HEK293 (cell line): ENCODE measurements around the gene CNMD.

ENCODE experiments used
- CTCF ChIA-PET: fragments of 350-600 bp; formaldehyde crosslinking; extraction: SDS; loops from one replicate; lab custom pipeline; 2021; ENCODE audit warnings: antibody characterized with exemption; lab: Yijun Ruan, JAX
- POLR2A ChIA-PET: fragments of 300-600 bp; formaldehyde crosslinking; extraction: SDS; loops from one replicate; lab custom pipeline; 2020; ENCODE audit warnings: antibody characterized with exemption, inconsistent platforms; lab: Yijun Ruan, JAX
- H3K27ac ChIP-seq: fragments of 200-500 bp; sonication (Bioruptor generic); 2 replicates; pipeline ENCODE4 v1.5.1; 2014; ENCODE audit warnings: low read depth, low read length, control low read depth, inconsistent platforms; ENCODE audit errors: extremely low read depth
- H3K36me3 ChIP-seq, 2 experiments: fragments of 200-500 bp in 1 of 2; sonication (Bioruptor generic) in 1 of 2; 1 replicate in 1 of 2; 2 replicates in 1 of 2; pipeline ENCODE4 v1.5.1; 2014 to 2017; ENCODE audit warnings: inconsistent platforms in 2 of 2, low read length in 2 of 2; ENCODE audit not compliant: control insufficient read depth in 2 of 2, insufficient read depth in 1 of 2
- H3K4me1 ChIP-seq: fragments of 200-500 bp; sonication (Bioruptor generic); 2 replicates; pipeline ENCODE4 v1.5.1; 2014; ENCODE audit warnings: mild to moderate bottlenecking, low read length, inconsistent platforms; ENCODE audit not compliant: control insufficient read depth, insufficient read depth
- H3K4me3 ChIP-seq: 2 replicates; pipeline ENCODE4 v1.5.1; 2011; ENCODE audit warnings: low read depth, mild to moderate bottlenecking, control low read depth, low read length, moderate library complexity
- H3K9me3 ChIP-seq: fragments of 200-500 bp; sonication (Bioruptor generic); 2 replicates; pipeline ENCODE4 v1.5.1; 2014; ENCODE audit warnings: low read depth, low read length, inconsistent platforms; ENCODE audit not compliant: control insufficient read depth, insufficient read depth
- ATF2 ChIP-seq: fragments of 450-650 bp; formaldehyde crosslinking; IDR thresholded peaks from 2 replicates; pipeline ENCODE4 v1.5.1; 2016; ENCODE audit warnings: missing biosample characterization, missing genetic modification characterization, low read depth
- BCL6B ChIP-seq: fragments of 450-650 bp; formaldehyde crosslinking; IDR thresholded peaks from 2 replicates; pipeline ENCODE4 v1.5.1; 2017; ENCODE audit warnings: missing biosample characterization, missing genetic modification characterization
- CTCF ChIP-seq: fragments of 450-650 bp; formaldehyde crosslinking; IDR thresholded peaks from 2 replicates; pipeline ENCODE4 v1.5.1; 2016; ENCODE audit warnings: missing biosample characterization, missing genetic modification characterization
- FEZF1 ChIP-seq: fragments of 450-650 bp; formaldehyde crosslinking; IDR thresholded peaks from 2 replicates; pipeline ENCODE4 v1.5.1; 2016; ENCODE audit warnings: missing biosample characterization, missing genetic modification characterization
- GFI1B ChIP-seq: fragments of 450-650 bp; formaldehyde crosslinking; IDR thresholded peaks from 2 replicates; pipeline ENCODE4 v1.5.1; 2016; ENCODE audit warnings: missing biosample characterization, missing genetic modification characterization
- HIC1 ChIP-seq: fragments of 450-650 bp; formaldehyde crosslinking; IDR thresholded peaks from 2 replicates; pipeline ENCODE4 v1.5.1; 2016; ENCODE audit warnings: missing biosample characterization, missing genetic modification characterization
- RBAK ChIP-seq: fragments of 450-650 bp; formaldehyde crosslinking; IDR thresholded peaks from 2 replicates; pipeline ENCODE4 v1.5.1; 2016; ENCODE audit warnings: missing biosample characterization, missing genetic modification characterization
- SCRT1 ChIP-seq: fragments of 450-650 bp; formaldehyde crosslinking; IDR thresholded peaks from 2 replicates; pipeline ENCODE4 v1.5.1; 2016; ENCODE audit warnings: missing biosample characterization, missing genetic modification characterization, borderline replicate concordance
- ZBTB7A ChIP-seq: fragments of 450-650 bp; formaldehyde crosslinking; IDR thresholded peaks from 2 replicates; pipeline ENCODE4 v1.5.1; 2016; ENCODE audit warnings: low read depth, missing biosample characterization, missing genetic modification characterization
- ZNF146 ChIP-seq: fragments of 450-650 bp; formaldehyde crosslinking; IDR thresholded peaks from 2 replicates; pipeline ENCODE4 v1.5.1; 2016; ENCODE audit warnings: missing biosample characterization, missing genetic modification characterization
- ZNF211 ChIP-seq: fragments of 450-650 bp; formaldehyde crosslinking; IDR thresholded peaks from 2 replicates; pipeline ENCODE4 v1.5.1; 2016; ENCODE audit warnings: low read depth, missing biosample characterization, missing genetic modification characterization
- ZNF23 ChIP-seq: fragments of 450-650 bp; formaldehyde crosslinking; IDR thresholded peaks from 2 replicates; pipeline ENCODE4 v1.5.1; 2016; ENCODE audit warnings: missing biosample characterization, missing genetic modification characterization, borderline replicate concordance
- ZNF239 ChIP-seq: fragments of 450-650 bp; formaldehyde crosslinking; IDR thresholded peaks from 2 replicates; pipeline ENCODE4 v1.5.1; 2016; ENCODE audit warnings: missing biosample characterization, missing genetic modification characterization
- ZNF274 ChIP-seq, 2 experiments: fragments of 200-500 bp in 1 of 2; fragments of 450-650 bp in 1 of 2; sonication (Bioruptor generic) in 1 of 2; formaldehyde crosslinking in 1 of 2; IDR thresholded peaks; 2 replicates each; pipeline versions ENCODE4 v1.5.1 to v1.6.1; 2014 to 2016; ENCODE audit warnings: borderline replicate concordance in 1 of 2, inconsistent platforms in 1 of 2, low read length in 1 of 2, missing biosample characterization in 1 of 2, missing genetic modification characterization in 1 of 2
- ZNF292 ChIP-seq: fragments of 450-650 bp; formaldehyde crosslinking; IDR thresholded peaks from 2 replicates; pipeline ENCODE4 v1.5.1; 2016; ENCODE audit warnings: low read depth, missing biosample characterization, missing genetic modification characterization, borderline replicate concordance
- ZNF37A ChIP-seq: fragments of 450-650 bp; IDR thresholded peaks from 2 replicates; pipeline ENCODE4 v1.5.1; 2018; ENCODE audit warnings: missing biosample characterization, missing genetic modification characterization
- ZNF513 ChIP-seq: fragments of 450-650 bp; IDR thresholded peaks from 2 replicates; pipeline ENCODE4 v1.5.1; 2018; ENCODE audit warnings: missing biosample characterization, missing genetic modification characterization
- ZNF514 ChIP-seq: fragments of 450-650 bp; formaldehyde crosslinking; IDR thresholded peaks from 2 replicates; pipeline ENCODE4 v1.5.1; 2016; ENCODE audit warnings: missing biosample characterization, missing genetic modification characterization
- ZNF544 ChIP-seq: fragments of 450-650 bp; formaldehyde crosslinking; IDR thresholded peaks from 2 replicates; pipeline ENCODE4 v1.5.0; 2017; ENCODE audit warnings: missing biosample characterization, missing genetic modification characterization
- ZNF548 ChIP-seq: fragments of 450-650 bp; formaldehyde crosslinking; IDR thresholded peaks from 2 replicates; pipeline ENCODE4 v1.5.1; 2016; ENCODE audit warnings: missing biosample characterization, missing genetic modification characterization
- ZNF621 ChIP-seq: fragments of 450-650 bp; formaldehyde crosslinking; IDR thresholded peaks from 2 replicates; pipeline ENCODE4 v1.5.1; 2017; ENCODE audit warnings: missing biosample characterization, missing genetic modification characterization
- ZNF624 ChIP-seq: fragments of 450-650 bp; formaldehyde crosslinking; IDR thresholded peaks from 2 replicates; pipeline ENCODE4 v1.5.1; 2017; ENCODE audit warnings: missing biosample characterization, missing genetic modification characterization
- ZNF654 ChIP-seq: fragments of 450-650 bp; formaldehyde crosslinking; IDR thresholded peaks from 2 replicates; pipeline ENCODE4 v1.5.1; 2016; ENCODE audit warnings: low read depth, missing biosample characterization, missing genetic modification characterization
- ZNF660 ChIP-seq: fragments of 450-650 bp; IDR thresholded peaks from 2 replicates; pipeline ENCODE4 v1.5.1; 2018; ENCODE audit warnings: missing biosample characterization, mild to moderate bottlenecking, missing genetic modification characterization
- ZNF830 ChIP-seq: fragments of 450-650 bp; IDR thresholded peaks from 2 replicates; pipeline ENCODE4 v1.5.0; 2018; ENCODE audit warnings: missing biosample characterization, missing genetic modification characterization, low read depth, mild to moderate bottlenecking, moderate library complexity

CNMD gene

GRCh38 chr13:52736891-52737290, 2.7 kb downstream of the CNMD start:
- no peaks in the 10 kb centered on the region for H3K36me3 ChIP-seq
- TF ChIP-seq BCL6B (tag by site-specific recombination) = no peak
- TF ChIP-seq ZNF37A (tag by site-specific recombination) = no peak
- no peak for TF ChIP-seq ZNF513 (tag by site-specific recombination)
- TF ChIP-seq ZNF146 = no peak
- no peak for TF ChIP-seq GFI1B (tag by site-specific recombination)
- TF ChIP-seq ZNF654 (tag by site-specific recombination) = no peak
- no peak for TF ChIP-seq ATF2 (tag by site-specific recombination)
- TF ChIP-seq ZNF548 (tag by site-specific recombination) = no peak
- no peak for TF ChIP-seq ZNF274 (IDR thresholded peaks at IDR 0.05; ENCODE audit: low read length)
- no peak for TF ChIP-seq ZNF274 (tag by site-specific recombination; IDR thresholded peaks at IDR 0.05; ENCODE audit: borderline replicate concordance)
- TF ChIP-seq FEZF1 (tag by site-specific recombination) = no peak
- TF ChIP-seq ZNF211 (tag by site-specific recombination) = no peak
- H3K4me1 ChIP-seq = no peaks in the 10 kb centered on the region
- no peaks in the 10 kb centered on the region for H3K9me3 ChIP-seq
- ChIA-PET POLR2A (no interaction called here), CTCF (interaction anchor here (0.6 kb wide), 1 partner anchor 301 kb away, joined by 3 read pairs; no protein-coding TSS in a partner anchor)
- H3K27ac ChIP-seq = no peak overlapping the region
- no peak overlapping the region for H3K4me3 ChIP-seq

GRCh38 chr13:52734075-52734623, 5.5 kb downstream of the CNMD start:
- Histone ChIP-seq H3K4me3 (no peak overlapping the region), H3K9me3 (no peaks in the 10 kb centered on the region), H3K36me3 (no peaks in the 10 kb centered on the region), H3K4me1 (no peaks in the 10 kb centered on the region), H3K27ac (no peak overlapping the region)
- CTCF ChIA-PET = interaction anchor here (0.7 kb wide), 2 partner anchors 127 to 1430 kb away, joined by 3 to 4 read pairs; no protein-coding TSS in a partner anchor
- POLR2A ChIA-PET = no interaction called here
- TF ChIP-seq ZNF621 (no peak), RBAK (tag by site-specific recombination) (no peak), ZNF660 (tag by site-specific recombination) (no peak), HIC1 (tag by site-specific recombination) (no peak), ZNF624 (no peak), ZNF292 (tag by site-specific recombination) (no peak), ZBTB7A (tag by site-specific recombination) (no peak), SCRT1 (tag by site-specific recombination) (no peak), ZNF239 (tag by site-specific recombination) (no peak), ZNF544 (no peak), ZNF830 (tag by site-specific recombination) (no peak), ZNF23 (no peak), CTCF (tag by site-specific recombination) (no peak), ZNF514 (no peak)
